Activated gamma-delta T cell (primary cell): ENCODE measurements around the gene DIRAS3.
"Not testable (repeated sequence)": the region's sequence is repeated elsewhere in the genome, so short reads cannot be mapped to it uniquely, and the experiment has no call there.

Source experiments
- DNase-seq: peaks from one replicate; lab custom pipeline; 2025; lab: John Stamatoyannopoulos, UW

DIRAS3 gene

GRCh38 chr1:68024635-68025338, 25.6 kb downstream of the DIRAS3 start:
- no peak for DNase-seq

- no peak for DNase-seq
These were observed 34.0 kb downstream of the DIRAS3 start for GRCh38 chr1:68016381-68016780.

- DNase-seq = no peak
These were observed 34.5 kb downstream of the DIRAS3 start for GRCh38 chr1:68015971-68016370.

GRCh38 chr1:68015369-68015768, 35.1 kb downstream of the DIRAS3 start:
- no peak for DNase-seq

GRCh38 chr1:68013351-68013750, 37.1 kb downstream of the DIRAS3 start:
- DNase-seq = no peak

GRCh38 chr1:68011657-68012375, 38.6 kb downstream of the DIRAS3 start:
- DNase-seq = no peak

- no peak for DNase-seq
These were observed 39.9 kb downstream of the DIRAS3 start for GRCh38 chr1:68010543-68010942.

- DNase-seq = no peak
These were observed 40.3 kb downstream of the DIRAS3 start for GRCh38 chr1:68010090-68010489.

- not testable (repeated sequence) for DNase-seq
These were observed 46.8 kb downstream of the DIRAS3 start for GRCh38 chr1:68003626-68004025.

- DNase-seq = no peak
These were observed 50.2 kb downstream of the DIRAS3 start for GRCh38 chr1:68000191-68000590.

- DNase-seq = no peak
These were observed 52.7 kb downstream of the DIRAS3 start for GRCh38 chr1:67997746-67998145.
